PC-9 (cell line): Measurements from ENCODE around the gene LSP1. TPM values are rescaled to one million over a fixed set of nuclear protein-coding genes. Genes with fewer than 3 reads are reported as not detected.

ENCODE experiments used
- BruUV-seq: library from RNA; stranded (reverse); fragments of 400-500 nt; replicated peaks from 2 replicates; lab custom pipeline; 2021; lab: Mats Ljungman, UMichigan
- CTCF ChIA-PET: fragments of 300-600 bp; sonication (Branson Sonifier 250); formaldehyde crosslinking; loops from one replicate; lab custom pipeline; 2022; ENCODE audit warnings: antibody characterized with exemption; lab: Charles Lee
- POLR2A ChIA-PET: fragments of 300-600 bp; sonication (Branson Sonifier 250); formaldehyde crosslinking; loops from one replicate; lab custom pipeline; 2022; ENCODE audit warnings: antibody characterized with exemption; ENCODE audit not compliant: unreplicated experiment; lab: Charles Lee
- DNase-seq, 2 experiments: peaks; one replicate each; pipeline versions ENCODE4 v3.0.0 to v3.0.0-alpha.2; 2015 to 2022; ENCODE audit warnings: mixed read lengths in 1 of 2
- H2AFZ ChIP-seq: fragments of 200-600 bp; sonication (generic); 2 replicates; pipeline ENCODE4 v1.8.1; 2017; ENCODE audit warnings: antibody characterized with exemption
- H3F3A ChIP-seq: fragments of 200-600 bp; sonication (generic); 2 replicates; pipeline ENCODE4 v1.8.1; 2017; ENCODE audit warnings: antibody characterized with exemption, mild to moderate bottlenecking, low read depth; ENCODE audit not compliant: insufficient read depth
- H3K27ac ChIP-seq: fragments of 200-600 bp; sonication (generic); 2 replicates; pipeline ENCODE4 v1.6.1; 2016; ENCODE audit warnings: mixed run types
- H3K27me3 ChIP-seq: fragments of 200-600 bp; sonication (generic); 2 replicates; pipeline ENCODE4 v1.6.1; 2016; ENCODE audit warnings: low read depth, mixed run types; ENCODE audit not compliant: insufficient read depth
- H3K36me3 ChIP-seq: fragments of 200-600 bp; sonication (generic); 2 replicates; pipeline ENCODE4 v1.6.1; 2016; ENCODE audit warnings: low read depth, mixed run types
- H3K4me1 ChIP-seq: fragments of 200-600 bp; sonication (generic); replicated peaks from 2 replicates; pipeline ENCODE4 v1.6.1; 2016; ENCODE audit warnings: mixed run types; ENCODE audit not compliant: insufficient read depth
- H3K4me2 ChIP-seq: fragments of 200-600 bp; sonication (generic); 2 replicates; pipeline ENCODE4 v1.6.1; 2017; ENCODE audit warnings: mixed run types
- H3K4me3 ChIP-seq: fragments of 200-600 bp; sonication (generic); 2 replicates; pipeline ENCODE4 v1.6.1; 2016; ENCODE audit warnings: mixed run types
- H3K79me2 ChIP-seq: fragments of 200-600 bp; sonication (generic); 2 replicates; pipeline ENCODE4 v1.6.1; 2017; ENCODE audit warnings: low read depth, mixed run types
- H3K9me2 ChIP-seq: fragments of 200-600 bp; sonication (generic); 2 replicates; pipeline ENCODE4 v1.8.1; 2017; ENCODE audit warnings: mild to moderate bottlenecking; ENCODE audit not compliant: insufficient read depth
- H3K9me3 ChIP-seq: fragments of 200-600 bp; sonication (generic); 2 replicates; pipeline ENCODE4 v1.8.1; 2016; ENCODE audit warnings: low read depth; ENCODE audit not compliant: insufficient read depth
- H4K20me1 ChIP-seq: fragments of 200-600 bp; sonication (generic); 2 replicates; pipeline ENCODE4 v1.8.1; 2017; ENCODE audit not compliant: insufficient read depth
- EZH2 ChIP-seq: fragments of 200-600 bp; sonication (generic); IDR thresholded peaks from 2 replicates; pipeline ENCODE4 v1.8.0; 2017; ENCODE audit warnings: antibody characterized with exemption, low read depth
- intact Hi-C: fragments of 100-400 bp; cut with micrococcal nuclease; formaldehyde crosslinking; loops from one replicate; pipeline ENCODE4 v1.10.0; 2022; ENCODE audit not compliant: unreplicated experiment
- total RNA-seq: library from RNA; stranded (reverse); gene quantifications from 2 replicates; pipeline ENCODE4 v1.2.3, GENCODE V29; 2021
- TF ChIP-seq, protein P1 (sequence below): fragments of 200-600 bp; sonication (generic); conservative IDR thresholded peaks from 2 replicates; pipeline ENCODE4 v1.6.1; 2017; ENCODE audit warnings: mixed run types, antibody characterized with exemption, mild to moderate bottlenecking, moderate library complexity

Gene LSP1
- total RNA-seq, 1 experiment from 2014 or later = 2.6 TPM

DNA sequence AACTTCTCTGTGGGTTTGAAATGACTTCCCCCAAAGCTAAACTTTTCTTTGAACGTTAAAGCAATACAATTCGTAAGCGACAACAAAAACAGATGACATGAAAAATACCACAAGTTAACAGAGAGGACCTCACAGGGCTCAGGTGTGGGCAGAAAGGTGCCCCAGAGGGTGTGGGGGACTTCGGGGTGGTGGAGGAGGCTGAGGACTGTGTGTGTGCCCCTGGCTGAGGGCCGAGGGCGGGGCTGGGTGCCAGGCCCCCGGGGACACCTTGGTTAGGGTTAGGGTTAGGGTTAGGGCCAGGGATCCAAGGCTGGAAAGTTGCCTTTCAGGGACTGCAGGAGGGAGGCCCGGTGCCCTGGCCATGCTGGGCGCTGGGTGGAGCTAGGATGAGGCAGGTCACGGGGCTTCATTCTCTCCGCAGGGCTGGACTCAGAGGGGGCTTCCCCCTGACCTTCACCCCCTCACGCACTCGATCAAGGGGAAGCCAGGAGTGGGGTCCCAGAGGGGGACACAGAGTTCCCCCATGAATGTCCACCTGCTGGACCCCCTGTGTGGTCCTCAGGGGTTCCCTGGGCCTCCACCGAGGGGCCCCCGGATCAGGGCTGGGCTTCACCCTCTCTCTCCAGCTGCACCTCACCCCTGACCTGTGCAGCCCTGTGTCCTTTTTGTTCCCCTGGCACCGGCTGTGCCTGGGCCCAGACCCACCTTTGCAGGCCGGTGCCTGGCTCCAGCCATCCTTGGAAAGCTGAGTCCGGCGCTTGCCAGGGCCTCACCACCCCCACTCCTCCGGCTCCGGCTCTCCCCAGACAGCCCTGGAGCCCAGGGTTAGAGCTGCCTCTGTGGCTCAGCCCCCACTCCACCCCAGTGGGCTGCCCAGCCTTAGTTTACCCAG lies 7.1 kb upstream of the LSP1 start:
- H3K27ac ChIP-seq = no peak overlapping the region
- no peak overlapping the region for H2AFZ ChIP-seq
- ChIA-PET POLR2A (no interaction called here), CTCF (interaction anchor here (0.7 kb wide), 1 partner anchor 1244 kb away, joined by 3 read pairs; no protein-coding TSS in a partner anchor)
- H3F3A ChIP-seq = no peaks in the 10 kb centered on the region
- intact Hi-C loops = no loop called here
- H3K4me1 ChIP-seq = no peaks in the 10 kb centered on the region; the same call in 1 of the 2 replicates
- DNase-seq = no peak
- H3K27me3 ChIP-seq = no peaks in the 10 kb centered on the region
- H3K4me2 ChIP-seq = no peak overlapping the region
- no peak for TF ChIP-seq EZH2
- TF ChIP-seq, protein P1, sequence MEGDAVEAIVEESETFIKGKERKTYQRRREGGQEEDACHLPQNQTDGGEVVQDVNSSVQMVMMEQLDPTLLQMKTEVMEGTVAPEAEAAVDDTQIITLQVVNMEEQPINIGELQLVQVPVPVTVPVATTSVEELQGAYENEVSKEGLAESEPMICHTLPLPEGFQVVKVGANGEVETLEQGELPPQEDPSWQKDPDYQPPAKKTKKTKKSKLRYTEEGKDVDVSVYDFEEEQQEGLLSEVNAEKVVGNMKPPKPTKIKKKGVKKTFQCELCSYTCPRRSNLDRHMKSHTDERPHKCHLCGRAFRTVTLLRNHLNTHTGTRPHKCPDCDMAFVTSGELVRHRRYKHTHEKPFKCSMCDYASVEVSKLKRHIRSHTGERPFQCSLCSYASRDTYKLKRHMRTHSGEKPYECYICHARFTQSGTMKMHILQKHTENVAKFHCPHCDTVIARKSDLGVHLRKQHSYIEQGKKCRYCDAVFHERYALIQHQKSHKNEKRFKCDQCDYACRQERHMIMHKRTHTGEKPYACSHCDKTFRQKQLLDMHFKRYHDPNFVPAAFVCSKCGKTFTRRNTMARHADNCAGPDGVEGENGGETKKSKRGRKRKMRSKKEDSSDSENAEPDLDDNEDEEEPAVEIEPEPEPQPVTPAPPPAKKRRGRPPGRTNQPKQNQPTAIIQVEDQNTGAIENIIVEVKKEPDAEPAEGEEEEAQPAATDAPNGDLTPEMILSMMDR = no peak
- H3K36me3 ChIP-seq = no peaks in the 10 kb centered on the region
- H4K20me1 ChIP-seq = no peaks in the 10 kb centered on the region
- no peaks in the 10 kb centered on the region for H3K9me3 ChIP-seq
- H3K9me2 ChIP-seq = no peaks in the 10 kb centered on the region
- H3K79me2 ChIP-seq = no peaks in the 10 kb centered on the region
- BruUV-seq = no TSS peak
- H3K4me3 ChIP-seq = no peak overlapping the region

DNA sequence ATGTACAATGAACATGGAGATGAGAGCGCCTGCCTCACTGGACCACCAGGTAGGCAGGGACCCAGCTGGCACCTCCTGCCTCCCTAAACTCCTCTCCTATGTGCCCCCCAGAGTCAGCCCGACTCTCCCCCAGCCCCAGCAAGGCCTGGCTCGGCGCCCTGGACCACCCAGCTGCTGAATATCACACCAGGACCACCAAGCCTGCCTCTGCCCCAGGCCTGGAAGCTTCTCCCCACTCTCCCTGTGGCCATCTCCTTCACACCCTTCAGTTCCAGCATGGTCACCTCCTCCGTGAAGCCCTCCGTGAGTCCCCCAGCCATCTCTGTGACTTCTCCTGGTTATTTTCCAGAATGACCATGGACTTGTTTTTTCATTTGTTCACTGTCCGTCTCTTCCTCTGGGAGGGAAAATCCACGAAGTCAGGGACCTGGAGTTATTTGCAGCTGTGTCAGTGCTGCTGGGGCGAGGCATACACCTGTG lies 6.4 kb upstream of the LSP1 start:
- Histone ChIP-seq H2AFZ (no peak overlapping the region), H3K4me1 (no peaks in the 10 kb centered on the region; the same call in 1 of the 2 replicates), H3K9me2 (no peaks in the 10 kb centered on the region), H3K27me3 (no peaks in the 10 kb centered on the region), H3K4me3 (no peak overlapping the region), H4K20me1 (no peaks in the 10 kb centered on the region), H3K36me3 (no peaks in the 10 kb centered on the region), H3K9me3 (no peaks in the 10 kb centered on the region), H3K4me2 (no peak overlapping the region), H3K79me2 (no peaks in the 10 kb centered on the region), H3K27ac (no peak overlapping the region), H3F3A (no peaks in the 10 kb centered on the region)
- intact Hi-C loops = no loop called here
- ChIA-PET POLR2A (no interaction called here), CTCF (no interaction called here)
- TF ChIP-seq, protein P1 = no peak
- no peak for TF ChIP-seq EZH2
- no peak for DNase-seq
- no TSS peak for BruUV-seq

DNA sequence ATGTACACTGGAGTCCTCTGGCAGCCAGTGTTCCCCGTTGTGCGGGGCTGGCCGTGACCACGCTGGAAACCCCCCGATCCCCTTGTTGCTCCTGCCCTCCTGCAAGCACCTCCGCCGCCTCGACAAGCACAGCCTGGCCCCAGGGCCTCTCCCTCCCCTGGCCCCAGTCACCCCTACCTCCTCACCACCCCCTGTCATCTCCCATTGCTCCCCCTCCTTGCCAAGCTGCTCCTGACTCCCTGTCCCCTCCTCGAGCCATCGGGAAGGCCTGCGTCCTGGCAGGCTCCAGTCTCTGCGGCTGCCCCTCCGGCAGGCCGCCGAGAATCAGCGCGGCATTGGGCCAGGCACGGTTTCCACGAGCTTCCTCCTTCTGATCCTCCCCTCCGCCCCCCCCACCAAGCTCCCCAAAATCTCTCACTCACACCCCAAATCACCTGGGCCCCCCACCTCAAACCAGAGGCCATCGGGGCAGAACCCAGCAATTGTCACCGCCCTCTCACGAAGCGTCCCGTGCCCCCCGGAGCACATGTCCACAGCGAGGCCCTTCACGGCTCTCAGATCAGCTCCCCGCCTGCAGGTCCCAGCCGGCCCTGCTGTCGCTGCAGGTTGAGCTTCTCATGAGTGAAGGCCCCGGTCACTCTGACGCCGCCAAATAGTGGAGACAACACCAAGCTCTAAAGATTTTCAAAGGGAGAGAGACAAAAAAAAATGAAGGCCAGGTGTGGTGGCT lies 5.7 kb upstream of the LSP1 start:
- no peaks in the 10 kb centered on the region for H3K27me3 ChIP-seq
- H3K4me1 ChIP-seq = no peaks in the 10 kb centered on the region; the same call in 1 of the 2 replicates
- intact Hi-C loops = no loop called here
- no peaks in the 10 kb centered on the region for H3F3A ChIP-seq
- no peak for DNase-seq
- no TSS peak for BruUV-seq
- H3K79me2 ChIP-seq = no peaks in the 10 kb centered on the region
- H2AFZ ChIP-seq = no peak overlapping the region
- H3K4me2 ChIP-seq = no peak overlapping the region
- no peak overlapping the region for H3K27ac ChIP-seq
- no peak overlapping the region for H3K4me3 ChIP-seq
- POLR2A ChIA-PET = interaction anchor here (0.6 kb wide), 1 partner anchor 13 kb away, joined by 5 read pairs; no protein-coding TSS in a partner anchor
- no peak for TF ChIP-seq EZH2
- CTCF ChIA-PET = interaction anchor here (0.6 kb wide), 1 partner anchor 153 kb away, joined by 7 read pairs; no protein-coding TSS in a partner anchor
- H3K9me2 ChIP-seq = no peaks in the 10 kb centered on the region
- no peaks in the 10 kb centered on the region for H3K9me3 ChIP-seq
- H4K20me1 ChIP-seq = no peaks in the 10 kb centered on the region
- H3K36me3 ChIP-seq = no peaks in the 10 kb centered on the region
